Astrocyte (in vitro differentiated cells and primary cell): ENCODE results near the gene WDR89. TPM values are rescaled to one million over a fixed set of nuclear protein-coding genes. Genes with fewer than 3 reads are reported as not detected.
A peak's percentile ranks its signal among the peaks of the same experiment; 100 is the strongest.

Experiments
- DNase-seq: peaks from one replicate; pipeline ENCODE4 v3.0.0-alpha.2; 2010; ENCODE audit warnings: low read depth
- FAIRE-seq: peaks from 2 replicates; lab custom pipeline; 2011; peaks lifted over from hg19 to GRCh38; lab: Jason Lieb, UNC
- H2AFZ ChIP-seq: 2 replicates; pipeline ENCODE4 v1.6.0; 2012; ENCODE audit warnings: low read depth, low read length, inconsistent platforms
- H3K27ac ChIP-seq: 2 replicates; pipeline ENCODE4 v1.5.1; 2011; ENCODE audit warnings: low read depth, low read length, inconsistent platforms
- H3K27me3 ChIP-seq: 2 replicates; pipeline ENCODE4 v1.6.0; 2011; ENCODE audit warnings: low read length, inconsistent platforms; ENCODE audit not compliant: insufficient read depth
- H3K36me3 ChIP-seq: 2 replicates; pipeline ENCODE4 v1.5.1; 2011; ENCODE audit warnings: low read length, inconsistent platforms; ENCODE audit not compliant: insufficient read depth
- H3K4me1 ChIP-seq: 2 replicates; pipeline ENCODE4 v1.5.1; 2011; ENCODE audit warnings: low read length, inconsistent platforms; ENCODE audit not compliant: insufficient read depth
- H3K4me2 ChIP-seq: 2 replicates; pipeline ENCODE4 v1.6.0; 2012; ENCODE audit warnings: low read length, inconsistent platforms
- H3K4me3 ChIP-seq: 2 replicates; pipeline ENCODE4 v1.5.1; 2011; ENCODE audit warnings: low read depth, mild to moderate bottlenecking, low read length, inconsistent platforms; ENCODE audit not compliant: insufficient read depth
- H3K79me2 ChIP-seq: 2 replicates; pipeline ENCODE4 v1.6.0; 2012; ENCODE audit warnings: mild to moderate bottlenecking, low read length, inconsistent platforms; ENCODE audit not compliant: insufficient read depth
- H3K9ac ChIP-seq: 2 replicates; pipeline ENCODE4 v1.6.0; 2012; ENCODE audit warnings: mild to moderate bottlenecking, low read length, inconsistent platforms
- H3K9me3 ChIP-seq: 2 replicates; pipeline ENCODE4 v1.5.1; 2012; ENCODE audit warnings: low read depth, mild to moderate bottlenecking, low read length, inconsistent platforms; ENCODE audit not compliant: insufficient read depth
- H4K20me1 ChIP-seq: 2 replicates; pipeline ENCODE4 v1.6.0; 2012; ENCODE audit warnings: low read length, inconsistent platforms; ENCODE audit not compliant: insufficient read depth
- H3K27ac Mint-ChIP-seq: one replicate; pipeline ENCODE4 v1.8.0; 2021; ENCODE audit warnings: mild to moderate bottlenecking, mixed read lengths; ENCODE audit not compliant: unreplicated experiment
- H3K27me3 Mint-ChIP-seq: one replicate; pipeline ENCODE4 v1.8.0; 2021; ENCODE audit warnings: low read depth, mixed read lengths; ENCODE audit not compliant: unreplicated experiment
- H3K36me3 Mint-ChIP-seq: one replicate; pipeline ENCODE4 v1.8.0; 2021; ENCODE audit warnings: low read depth, mixed read lengths; ENCODE audit not compliant: unreplicated experiment
- H3K4me1 Mint-ChIP-seq: one replicate; pipeline ENCODE4 v1.8.0; 2021; ENCODE audit warnings: low read depth, mixed read lengths; ENCODE audit not compliant: unreplicated experiment
- H3K4me3 Mint-ChIP-seq: one replicate; pipeline ENCODE4 v1.8.0; 2021; ENCODE audit warnings: mild to moderate bottlenecking, moderate library complexity, mixed read lengths; ENCODE audit not compliant: unreplicated experiment
- H3K9me3 Mint-ChIP-seq: one replicate; pipeline ENCODE4 v1.8.0; 2021; ENCODE audit warnings: mild to moderate bottlenecking, mixed read lengths; ENCODE audit not compliant: unreplicated experiment
- CTCF ChIP-seq: IDR thresholded peaks from 2 replicates; pipeline ENCODE4 v1.5.1; 2011; ENCODE audit warnings: low read depth, mild to moderate bottlenecking, inconsistent platforms, low read length, moderate library complexity; ENCODE audit not compliant: insufficient read depth
- EZH2 ChIP-seq: IDR thresholded peaks from 2 replicates; pipeline ENCODE4 v1.6.1; 2012; ENCODE audit warnings: mild to moderate bottlenecking, low read length, inconsistent platforms; ENCODE audit not compliant: insufficient read depth
- total RNA-seq: library from RNA; stranded (reverse); gene quantifications from 2 replicates; pipeline ENCODE4 v1.2.1, GENCODE V29; 2021

WDR89 gene
- total RNA-seq, 1 donor from 2014 or later = 15.0 TPM

GRCh38 chr14:63678536-63678935 is 36.9 kb upstream of the WDR89 start:
- Histone ChIP-seq H3K4me1 (no peaks in the 10 kb centered on the region), H4K20me1 (no peaks in the 10 kb centered on the region), H3K36me3 (no peaks in the 10 kb centered on the region), H3K79me2 (no peaks in the 10 kb centered on the region), H3K9me3 (no peaks in the 10 kb centered on the region), H3K27ac (no peak overlapping the region), H3K4me2 (no peak overlapping the region), H3K27me3 (no peaks in the 10 kb centered on the region), H3K9ac (no peak overlapping the region), H2AFZ (no peak overlapping the region), H3K4me3 (no peak overlapping the region)
- Mint-ChIP-seq H3K9me3 (no peaks in the 10 kb centered on the region), H3K4me1 (peaks cover 6% of the 10 kb centered on the region), H3K36me3 (peaks cover 2% of the 10 kb centered on the region), H3K4me3 (no peak overlapping the region), H3K27me3 (no peaks in the 10 kb centered on the region), H3K27ac (no peak overlapping the region)
- FAIRE-seq (no peak), DNase-seq (no peak)
- TF ChIP-seq CTCF = no peak
- TF ChIP-seq EZH2 = no peak

- Histone ChIP-seq H2AFZ (no peak overlapping the region), H3K27me3 (no peaks in the 10 kb centered on the region), H3K9me3 (no peaks in the 10 kb centered on the region), H3K27ac (no peak overlapping the region), H3K4me3 (no peak overlapping the region), H3K4me2 (no peak overlapping the region), H3K9ac (no peak overlapping the region), H4K20me1 (no peaks in the 10 kb centered on the region), H3K79me2 (no peaks in the 10 kb centered on the region), H3K4me1 (no peaks in the 10 kb centered on the region), H3K36me3 (no peaks in the 10 kb centered on the region)
- Mint-ChIP-seq H3K36me3 (peaks cover 3% of the 10 kb centered on the region), H3K27me3 (no peaks in the 10 kb centered on the region), H3K4me1 (peaks cover 6% of the 10 kb centered on the region), H3K27ac (no peak overlapping the region), H3K4me3 (no peak overlapping the region), H3K9me3 (no peaks in the 10 kb centered on the region)
- DNase-seq = peak; percentile 62
- TF ChIP-seq CTCF (no peak), EZH2 (no peak)
- FAIRE-seq = peak; percentile 17
Measured at GRCh38 chr14:63677891-63678379, 36.3 kb upstream of the WDR89 start.

- Mint-ChIP-seq H3K36me3 (peaks cover 5% of the 10 kb centered on the region), H3K27me3 (no peaks in the 10 kb centered on the region), H3K9me3 (no peaks in the 10 kb centered on the region), H3K27ac (no peak overlapping the region), H3K4me3 (no peak overlapping the region), H3K4me1 (peaks cover 6% of the 10 kb centered on the region)
- H3K36me3 ChIP-seq = no peaks in the 10 kb centered on the region
- no peaks in the 10 kb centered on the region for H3K4me1 ChIP-seq
- no peak for TF ChIP-seq CTCF
- no peak for TF ChIP-seq EZH2
- H3K79me2 ChIP-seq = no peaks in the 10 kb centered on the region
- no peaks in the 10 kb centered on the region for H3K9me3 ChIP-seq
- no peak overlapping the region for H2AFZ ChIP-seq
- H3K4me3 ChIP-seq = no peak overlapping the region
- no peak for DNase-seq
- H3K4me2 ChIP-seq = no peak overlapping the region
- no peak overlapping the region for H3K9ac ChIP-seq
- H4K20me1 ChIP-seq = no peaks in the 10 kb centered on the region
- H3K27ac ChIP-seq = no peak overlapping the region
- H3K27me3 ChIP-seq = no peaks in the 10 kb centered on the region
- FAIRE-seq = no peak
Measured at GRCh38 chr14:63676615-63677014, 34.9 kb upstream of the WDR89 start.
